HG02884 (cell line): ENCODE measurements around the gene TADA3.

ENCODE experiments used
- ATAC-seq: cut with Tn5 transposase; IDR thresholded peaks from one replicate; pipeline ENCODE4 v1.9.1; 2021; ENCODE audit warnings: mild to moderate bottlenecking, moderate library complexity; ENCODE audit not compliant: unreplicated experiment

TADA3 gene

GRCh38 chr3:9810433-9810770 lies 18.1 kb upstream of the TADA3 start:
- no peak for ATAC-seq

GRCh38 chr3:9809615-9810432 lies 17.6 kb upstream of the TADA3 start, which contains the start of gene TTLL3:
TTLL3 (plus strand) TSS chr3:9810262; CDS start chr3:9810662, 400 bp downstream.
- ATAC-seq = peak; percentile 35

- no peak for ATAC-seq
These were observed 17.0 kb upstream of the TADA3 start for GRCh38 chr3:9809239-9809614.

GRCh38 chr3:9808345-9809037 lies 16.2 kb upstream of the TADA3 start:
- ATAC-seq = no peak

GRCh38 chr3:9807981-9808344 lies 15.7 kb upstream of the TADA3 start:
- ATAC-seq = no peak

- ATAC-seq = no peak
These were observed 14.7 kb upstream of the TADA3 start for GRCh38 chr3:9806688-9807589.

- no peak for ATAC-seq
These were observed 13.9 kb upstream of the TADA3 start for GRCh38 chr3:9806137-9806536.

- ATAC-seq = no peak
These were observed 12.7 kb upstream of the TADA3 start for GRCh38 chr3:9804996-9805395.

- no peak for ATAC-seq
These were observed 11.2 kb upstream of the TADA3 start for GRCh38 chr3:9803494-9803893.

- ATAC-seq = no peak
These were observed 8.3 kb upstream of the TADA3 start for GRCh38 chr3:9800529-9800928.

GRCh38 chr3:9797196-9797945 lies 5.1 kb upstream of the TADA3 start:
- ATAC-seq = no peak

GRCh38 chr3:9795207-9795606 lies 2.9 kb upstream of the TADA3 start:
- no peak for ATAC-seq

GRCh38 chr3:9794400-9794799 lies 2.1 kb upstream of the TADA3 start:
- no peak for ATAC-seq

GRCh38 chr3:9793161-9793781 lies 998 bp upstream of the TADA3 start:
- ATAC-seq = no peak

GRCh38 chr3:9791790-9792404 lies 376 bp downstream of the TADA3 start:
- ATAC-seq = no peak

GRCh38 chr3:9791127-9791526 lies 1.1 kb downstream of the TADA3 start:
- ATAC-seq = no peak

- no peak for ATAC-seq
These were observed 4.6 kb downstream of the TADA3 start for GRCh38 chr3:9787714-9788113.

GRCh38 chr3:9786825-9787669 lies 5.2 kb downstream of the TADA3 start:
- no peak for ATAC-seq

GRCh38 chr3:9786209-9786739 lies 6.0 kb downstream of the TADA3 start:
- ATAC-seq = no peak
